Measurements from ENCODE around the gene UGDH.

Gene UGDH

DNA sequence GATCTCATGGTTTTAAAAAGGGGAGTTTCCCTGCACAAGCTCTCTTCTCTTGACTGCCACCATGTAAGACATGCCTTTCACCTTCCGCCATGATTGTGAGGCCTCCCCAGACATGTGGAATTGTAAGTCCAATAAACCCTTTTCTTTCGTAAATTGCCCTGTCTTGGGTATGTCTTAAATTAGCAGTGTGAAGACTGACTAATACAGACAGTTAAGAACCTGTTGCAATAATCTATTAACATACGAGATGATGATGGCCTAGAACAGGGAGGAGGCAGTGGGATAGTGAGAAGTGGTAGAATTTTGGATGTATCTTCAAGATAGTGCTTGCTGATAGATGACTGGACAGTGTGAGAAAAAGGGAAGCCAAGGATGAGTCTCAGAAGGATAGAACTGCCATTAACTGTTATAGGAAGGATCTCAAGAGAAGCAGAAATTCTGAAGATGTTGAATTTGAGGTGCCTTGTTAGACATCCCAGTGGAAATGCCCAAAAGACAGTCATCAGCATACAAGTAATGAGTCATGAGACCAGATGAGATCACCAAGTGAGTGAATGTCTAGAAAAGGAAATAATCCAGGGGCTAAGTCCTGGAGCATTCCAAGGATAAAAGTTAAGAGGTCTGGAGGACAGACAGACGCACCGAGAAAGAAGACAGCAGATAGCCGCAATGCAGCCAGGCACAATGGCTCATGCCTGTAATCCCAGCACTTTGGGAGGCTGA is 38.8 kb upstream of the UGDH start:
- H3K27ac ChIP-seq (ENCODE audit: extremely low read depth, low read depth, low read length) = no peak overlapping the region

DNA sequence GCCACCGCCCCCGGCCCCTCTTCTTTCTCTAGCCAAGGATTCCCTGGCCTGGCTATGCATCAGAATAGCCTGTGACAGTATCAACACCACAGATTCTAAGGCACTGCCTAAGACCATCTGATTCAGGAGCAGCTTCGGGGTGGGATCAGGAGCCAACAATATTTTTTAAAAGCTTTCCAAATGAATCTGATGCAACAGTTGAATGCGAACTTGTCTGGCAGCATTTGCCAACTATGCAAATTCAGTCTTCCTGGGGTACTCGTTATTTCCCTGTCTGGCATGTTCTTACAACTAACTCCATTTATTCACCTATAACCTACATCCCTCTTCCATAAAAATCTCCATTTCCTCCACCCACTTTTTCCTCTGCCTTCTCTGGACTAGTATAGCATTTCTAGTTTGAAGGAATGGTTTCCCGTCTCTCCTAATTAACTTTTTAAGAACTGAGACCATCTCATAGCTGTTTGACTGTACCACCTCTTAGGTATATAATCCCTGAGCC is 36.2 kb upstream of the UGDH start:
- Histone ChIP-seq H3K4me3 (ENCODE audit: low read depth, low read length) (no peak overlapping the region), H3K27ac (ENCODE audit: extremely low read depth, low read depth, low read length) (no peak overlapping the region), H3K36me3 (ENCODE audit: control insufficient read depth in 2 of 2, insufficient read depth in 1 of 2, low read length in 2 of 2) (no peaks in the 10 kb centered on the region), H3K4me1 (ENCODE audit: control insufficient read depth, insufficient read depth, low read length) (no peaks in the 10 kb centered on the region), H3K9me3 (ENCODE audit: control insufficient read depth, insufficient read depth, low read depth, low read length) (no peaks in the 10 kb centered on the region)
- ChIA-PET POLR2A (no interaction called here), CTCF (interaction anchor here (0.7 kb wide), 1 partner anchor 1199 kb away, joined by 3 read pairs; no protein-coding TSS in a partner anchor)
- no peak for TF ChIP-seq ZNF677 (tag by site-specific recombination; IDR thresholded peaks at IDR 0.05)
- TF ChIP-seq, protein P1, sequence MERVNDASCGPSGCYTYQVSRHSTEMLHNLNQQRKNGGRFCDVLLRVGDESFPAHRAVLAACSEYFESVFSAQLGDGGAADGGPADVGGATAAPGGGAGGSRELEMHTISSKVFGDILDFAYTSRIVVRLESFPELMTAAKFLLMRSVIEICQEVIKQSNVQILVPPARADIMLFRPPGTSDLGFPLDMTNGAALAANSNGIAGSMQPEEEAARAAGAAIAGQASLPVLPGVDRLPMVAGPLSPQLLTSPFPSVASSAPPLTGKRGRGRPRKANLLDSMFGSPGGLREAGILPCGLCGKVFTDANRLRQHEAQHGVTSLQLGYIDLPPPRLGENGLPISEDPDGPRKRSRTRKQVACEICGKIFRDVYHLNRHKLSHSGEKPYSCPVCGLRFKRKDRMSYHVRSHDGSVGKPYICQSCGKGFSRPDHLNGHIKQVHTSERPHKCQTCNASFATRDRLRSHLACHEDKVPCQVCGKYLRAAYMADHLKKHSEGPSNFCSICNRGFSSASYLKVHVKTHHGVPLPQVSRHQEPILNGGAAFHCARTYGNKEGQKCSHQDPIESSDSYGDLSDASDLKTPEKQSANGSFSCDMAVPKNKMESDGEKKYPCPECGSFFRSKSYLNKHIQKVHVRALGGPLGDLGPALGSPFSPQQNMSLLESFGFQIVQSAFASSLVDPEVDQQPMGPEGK (tag by site-specific recombination; IDR thresholded peaks at IDR 0.05) = no peak
- TF ChIP-seq, protein P2, sequence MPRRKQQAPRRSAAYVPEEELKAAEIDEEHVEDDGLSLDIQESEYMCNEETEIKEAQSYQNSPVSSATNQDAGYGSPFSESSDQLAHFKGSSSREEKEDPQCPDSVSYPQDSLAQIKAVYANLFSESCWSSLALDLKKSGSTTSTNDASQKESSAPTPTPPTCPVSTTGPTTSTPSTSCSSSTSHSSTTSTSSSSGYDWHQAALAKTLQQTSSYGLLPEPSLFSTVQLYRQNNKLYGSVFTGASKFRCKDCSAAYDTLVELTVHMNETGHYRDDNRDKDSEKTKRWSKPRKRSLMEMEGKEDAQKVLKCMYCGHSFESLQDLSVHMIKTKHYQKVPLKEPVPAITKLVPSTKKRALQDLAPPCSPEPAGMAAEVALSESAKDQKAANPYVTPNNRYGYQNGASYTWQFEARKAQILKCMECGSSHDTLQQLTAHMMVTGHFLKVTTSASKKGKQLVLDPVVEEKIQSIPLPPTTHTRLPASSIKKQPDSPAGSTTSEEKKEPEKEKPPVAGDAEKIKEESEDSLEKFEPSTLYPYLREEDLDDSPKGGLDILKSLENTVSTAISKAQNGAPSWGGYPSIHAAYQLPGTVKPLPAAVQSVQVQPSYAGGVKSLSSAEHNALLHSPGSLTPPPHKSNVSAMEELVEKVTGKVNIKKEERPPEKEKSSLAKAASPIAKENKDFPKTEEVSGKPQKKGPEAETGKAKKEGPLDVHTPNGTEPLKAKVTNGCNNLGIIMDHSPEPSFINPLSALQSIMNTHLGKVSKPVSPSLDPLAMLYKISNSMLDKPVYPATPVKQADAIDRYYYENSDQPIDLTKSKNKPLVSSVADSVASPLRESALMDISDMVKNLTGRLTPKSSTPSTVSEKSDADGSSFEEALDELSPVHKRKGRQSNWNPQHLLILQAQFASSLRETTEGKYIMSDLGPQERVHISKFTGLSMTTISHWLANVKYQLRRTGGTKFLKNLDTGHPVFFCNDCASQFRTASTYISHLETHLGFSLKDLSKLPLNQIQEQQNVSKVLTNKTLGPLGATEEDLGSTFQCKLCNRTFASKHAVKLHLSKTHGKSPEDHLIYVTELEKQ (tag by site-specific recombination; IDR thresholded peaks at IDR 0.05; ENCODE audit: borderline replicate concordance) = no peak
- no peak for TF ChIP-seq MYNN (tag by site-specific recombination; IDR thresholded peaks at IDR 0.05; ENCODE audit: borderline replicate concordance)
- TF ChIP-seq MEIS1 (CRISPR knock-in tag; IDR thresholded peaks at IDR 0.05; ENCODE audit: borderline replicate concordance) = no peak
- no peak for TF ChIP-seq ZNF610 (tag by site-specific recombination; IDR thresholded peaks at IDR 0.05; ENCODE audit: borderline replicate concordance)
- no peak for TF ChIP-seq ZNF623 (tag by site-specific recombination; IDR thresholded peaks at IDR 0.05)
- no peak for TF ChIP-seq ZNF335 (tag by site-specific recombination; conservative IDR thresholded peaks at IDR 0.05)
- no peak for TF ChIP-seq ZNF768 (tag by site-specific recombination; IDR thresholded peaks at IDR 0.05)
- TF ChIP-seq ZNF155 (tag by site-specific recombination; IDR thresholded peaks at IDR 0.05) = no peak
- no peak for TF ChIP-seq ZNF157 (tag by site-specific recombination; IDR thresholded peaks at IDR 0.05)
- TF ChIP-seq ZNF571 (tag by site-specific recombination; IDR thresholded peaks at IDR 0.05) = no peak
- no peak for TF ChIP-seq GLI2 (tag by site-specific recombination; IDR thresholded peaks at IDR 0.05; ENCODE audit: borderline replicate concordance, low read depth)
- TF ChIP-seq, protein P3, sequence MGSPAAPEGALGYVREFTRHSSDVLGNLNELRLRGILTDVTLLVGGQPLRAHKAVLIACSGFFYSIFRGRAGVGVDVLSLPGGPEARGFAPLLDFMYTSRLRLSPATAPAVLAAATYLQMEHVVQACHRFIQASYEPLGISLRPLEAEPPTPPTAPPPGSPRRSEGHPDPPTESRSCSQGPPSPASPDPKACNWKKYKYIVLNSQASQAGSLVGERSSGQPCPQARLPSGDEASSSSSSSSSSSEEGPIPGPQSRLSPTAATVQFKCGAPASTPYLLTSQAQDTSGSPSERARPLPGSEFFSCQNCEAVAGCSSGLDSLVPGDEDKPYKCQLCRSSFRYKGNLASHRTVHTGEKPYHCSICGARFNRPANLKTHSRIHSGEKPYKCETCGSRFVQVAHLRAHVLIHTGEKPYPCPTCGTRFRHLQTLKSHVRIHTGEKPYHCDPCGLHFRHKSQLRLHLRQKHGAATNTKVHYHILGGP (tag by site-specific recombination; IDR thresholded peaks at IDR 0.05) = no peak
- TF ChIP-seq ZNF366 (tag by site-specific recombination; conservative IDR thresholded peaks at IDR 0.05) = no peak
- TF ChIP-seq ZNF558 (tag by site-specific recombination; IDR thresholded peaks at IDR 0.05) = no peak
- no peak for TF ChIP-seq ZNF24 (tag by site-specific recombination; IDR thresholded peaks at IDR 0.05)
- no peak for TF ChIP-seq ZXDB (tag by site-specific recombination; IDR thresholded peaks at IDR 0.05)

More for the DNA sequence above, 38.8 kb upstream of the UGDH start:
- no peaks in the 10 kb centered on the region for H3K36me3 ChIP-seq (ENCODE audit: control insufficient read depth in 2 of 2, insufficient read depth in 1 of 2, low read length in 2 of 2)
- ChIA-PET POLR2A (no interaction called here), CTCF (no interaction called here)
- no peaks in the 10 kb centered on the region for H3K4me1 ChIP-seq (ENCODE audit: control insufficient read depth, insufficient read depth, low read length)
- TF ChIP-seq ZNF544 (tag by site-specific recombination; IDR thresholded peaks at IDR 0.05) = no peak
- TF ChIP-seq ZNF202 (tag by site-specific recombination; IDR thresholded peaks at IDR 0.05; ENCODE audit: borderline replicate concordance) = no peak
- TF ChIP-seq SETDB1 (IDR thresholded peaks at IDR 0.05; ENCODE audit: insufficient read length, low read length) = peak; percentile 57
- H3K4me3 ChIP-seq (ENCODE audit: low read depth, low read length) = no peak overlapping the region
- no peaks in the 10 kb centered on the region for H3K9me3 ChIP-seq (ENCODE audit: control insufficient read depth, insufficient read depth, low read depth, low read length)
